Fibroblast of mammary gland (primary cell): ENCODE data around the gene SPAG8.
A peak's percentile ranks its signal among the peaks of the same experiment; 100 is the strongest.

Source experiments
- DNase-seq: peaks from one replicate; pipeline ENCODE4 v3.0.0-alpha.2; 2010; ENCODE audit warnings: low read depth
- H3K4me3 ChIP-seq: 2 replicates; pipeline ENCODE4 v1.5.1; 2011; ENCODE audit warnings: low read depth, mild to moderate bottlenecking, low read length, moderate library complexity; ENCODE audit not compliant: control insufficient read depth
- CTCF ChIP-seq: conservative IDR thresholded peaks from 2 replicates; pipeline ENCODE4 v1.5.1; 2011; ENCODE audit warnings: low read depth, low read length, inconsistent platforms; ENCODE audit not compliant: control insufficient read depth, insufficient read depth

Gene SPAG8

GRCh38 chr9:35845824-35846771, 34.0 kb upstream of the SPAG8 start:
- TF ChIP-seq CTCF, result no peak
- H3K4me3 ChIP-seq, result no peak overlapping the region
- DNase-seq, result no peak

GRCh38 chr9:35844628-35845270, 32.7 kb upstream of the SPAG8 start:
- TF ChIP-seq CTCF, result no peak
- H3K4me3 ChIP-seq, result no peak overlapping the region
- DNase-seq, result peak; percentile 96

GRCh38 chr9:35842795-35843194, 30.7 kb upstream of the SPAG8 start:
- no peak overlapping the region for H3K4me3 ChIP-seq
- DNase-seq, result no peak
- TF ChIP-seq CTCF, result no peak

- peak; percentile 69 for DNase-seq
- no peak for TF ChIP-seq CTCF
- no peak overlapping the region for H3K4me3 ChIP-seq
Measured at GRCh38 chr9:35842020-35842745, 30.1 kb upstream of the SPAG8 start.

- TF ChIP-seq CTCF, result no peak
- no peak for DNase-seq
- no peak overlapping the region for H3K4me3 ChIP-seq
Measured at GRCh38 chr9:35841645-35841900, 29.5 kb upstream of the SPAG8 start.

- no peak overlapping the region for H3K4me3 ChIP-seq
- no peak for TF ChIP-seq CTCF
- no peak for DNase-seq
Measured at GRCh38 chr9:35840881-35841644, 29.0 kb upstream of the SPAG8 start.
